ENCODE data around the gene PGM1. TPM values are rescaled to one million over a fixed set of nuclear protein-coding genes. Genes with fewer than 3 reads are reported as not detected.

The PGM1 gene
- total and polyA plus RNA-seq, 2 donors (not counting 3 experiments of a cell fraction or from before 2014, with no cell fraction given): 9.3 to 21.0 TPM

DNA sequence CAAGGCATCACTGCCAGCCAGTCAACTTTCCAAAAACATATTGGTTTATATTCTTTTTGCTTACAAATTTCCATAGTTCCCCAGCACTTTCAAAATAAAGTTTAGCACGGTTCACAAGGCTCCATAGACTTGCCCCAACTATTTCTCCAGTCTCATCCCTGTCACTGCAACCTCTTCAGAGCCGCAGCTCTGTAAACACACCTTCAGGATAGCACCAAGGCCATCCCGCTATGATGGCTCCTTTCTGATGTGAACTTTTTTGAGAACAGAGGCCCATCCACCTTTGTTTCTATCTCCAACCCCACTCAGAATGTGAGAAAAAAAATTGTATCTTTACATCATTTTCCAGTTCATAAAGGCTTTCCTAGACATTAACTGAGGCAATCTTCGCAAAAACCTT, 26.3 kb downstream of the PGM1 start:
- dilution Hi-C loops (cut with MboI; ENCODE audit: extremely low pct_ligation_motif_present, low sequenced_read_pairs) (no loop called here), intact Hi-C loops (cut with micrococcal nuclease) (loop anchor here (5.0 kb wide), 2 partner anchors 153 to 303 kb away; partner anchors contain the start of gene ROR1)
- Histone ChIP-seq H3K9ac (replicated peaks; ENCODE audit: extremely low read depth, insufficient read depth, low read length) (no peak overlapping the region), H3K4me3 (replicated peaks in 1 of 3; ENCODE audit: insufficient read depth in 1 of 3, low read depth in 1 of 3, low read length in 3 of 3) (no peak overlapping the region), H3K9me3 (replicated peaks; ENCODE audit: control insufficient read depth, insufficient read depth, low read length) (no peaks in the 10 kb centered on the region), H3K4me2 (ENCODE audit: insufficient read depth, low read length) (no peak overlapping the region), H3K79me2 (ENCODE audit: control insufficient read depth, insufficient read depth, low read length) (no peaks in the 10 kb centered on the region), H2AFZ (ENCODE audit: low read depth, low read length) (no peak overlapping the region), H4K20me1 (replicated peaks; ENCODE audit: control insufficient read depth, extremely low read depth, insufficient read depth, low read length) (no peaks in the 10 kb centered on the region), H3K4me1 (ENCODE audit: control insufficient read depth, extremely low read depth, insufficient read depth, low read length) (no peaks in the 10 kb centered on the region), H3K36me3 (ENCODE audit: control insufficient read depth in 2 of 2, extremely low read depth in 1 of 2, insufficient read depth in 2 of 2, low read length in 2 of 2) (no peaks in the 10 kb centered on the region), H3K27me3 (ENCODE audit: control insufficient read depth in 2 of 2, insufficient read depth in 2 of 2, low read length in 2 of 2) (no peaks in the 10 kb centered on the region), H3K9me1 (replicated peaks; ENCODE audit: control insufficient read depth, extremely low read depth, insufficient read depth, low read length) (no peaks in the 10 kb centered on the region), H3K27ac (ENCODE audit: insufficient read depth, low read depth, low read length) (no peak overlapping the region)
- DNase-seq (ENCODE audit: low read depth, low spot score): no peak
- CTCF ChIA-PET: no interaction called here
- no peak for FAIRE-seq
- POLR2A ChIA-PET: no interaction called here
- TF ChIP-seq POLR2A (IDR thresholded peaks at IDR 0.05; ENCODE audit: low read depth, low read length) (no peak), JUN (IDR thresholded peaks at IDR 0.05; ENCODE audit: borderline replicate concordance, insufficient read depth, insufficient read length, low read depth) (no peak), POLR2AphosphoS5 (IDR thresholded peaks at IDR 0.05; ENCODE audit: insufficient read depth, low read depth, low read length) (no peak)
- BruUV-seq (replicated peaks): no TSS peak

- no peak overlapping the region for H3K4me3 ChIP-seq (replicated peaks in 1 of 3; ENCODE audit: insufficient read depth in 1 of 3, low read depth in 1 of 3, low read length in 3 of 3)
- no peak overlapping the region for H3K27ac ChIP-seq (ENCODE audit: insufficient read depth, low read depth, low read length)
- no peak overlapping the region for H3K9ac ChIP-seq (replicated peaks; ENCODE audit: extremely low read depth, insufficient read depth, low read length)
- FAIRE-seq: no peak
- TF ChIP-seq FOS (IDR thresholded peaks at IDR 0.05; ENCODE audit: borderline replicate concordance, insufficient read depth, low read length) (no peak), EZH2 (IDR thresholded peaks at IDR 0.05; ENCODE audit: borderline replicate concordance, low read depth, low read length, severe bottlenecking) (no peak), POLR2A (IDR thresholded peaks at IDR 0.05; ENCODE audit: low read depth, low read length) (no peak), MAX (IDR thresholded peaks at IDR 0.05; ENCODE audit: insufficient read depth, insufficient read length) (no peak)
- no peak overlapping the region for H2AFZ ChIP-seq (ENCODE audit: low read depth, low read length)
- no peaks in the 10 kb centered on the region for H3K9me3 ChIP-seq (replicated peaks; ENCODE audit: control insufficient read depth, insufficient read depth, low read length)
- H3K27me3 ChIP-seq (ENCODE audit: control insufficient read depth in 2 of 2, insufficient read depth in 2 of 2, low read length in 2 of 2): no peaks in the 10 kb centered on the region
- no peaks in the 10 kb centered on the region for H3K4me1 ChIP-seq (ENCODE audit: control insufficient read depth, extremely low read depth, insufficient read depth, low read length)
- no TSS peak for BruUV-seq (replicated peaks)
- H4K20me1 ChIP-seq (replicated peaks; ENCODE audit: control insufficient read depth, extremely low read depth, insufficient read depth, low read length): no peaks in the 10 kb centered on the region
- CTCF ChIA-PET: interaction anchor here (1.2 kb wide), 2 partner anchors 518 to 626 kb away, joined by 3 to 7 read pairs; no protein-coding TSS in a partner anchor
- DNase-seq (ENCODE audit: low read depth, low spot score): no peak
- H3K36me3 ChIP-seq (ENCODE audit: control insufficient read depth in 2 of 2, extremely low read depth in 1 of 2, insufficient read depth in 2 of 2, low read length in 2 of 2): no peaks in the 10 kb centered on the region
- no peaks in the 10 kb centered on the region for H3K79me2 ChIP-seq (ENCODE audit: control insufficient read depth, insufficient read depth, low read length)
- POLR2A ChIA-PET: no interaction called here
- H3K4me2 ChIP-seq (ENCODE audit: insufficient read depth, low read length): no peak overlapping the region
- no peaks in the 10 kb centered on the region for H3K9me1 ChIP-seq (replicated peaks; ENCODE audit: control insufficient read depth, extremely low read depth, insufficient read depth, low read length)
- dilution Hi-C loops (cut with MboI; ENCODE audit: extremely low pct_ligation_motif_present, low sequenced_read_pairs): no loop called here
- intact Hi-C loops (cut with micrococcal nuclease): no loop called here
Measured at GRCh38 chr1:63620671-63621070, 27.5 kb downstream of the PGM1 start.

All from endothelial cell of umbilical vein (primary cell).